GM13976 (cell line): ENCODE results near the gene FFAR4.

Source experiments
- DNase-seq: peaks from one replicate; pipeline ENCODE4 v3.0.0; 2012; ENCODE audit warnings: low spot score
- CTCF ChIP-seq: IDR thresholded peaks from 2 replicates; pipeline ENCODE4 v1.5.1; 2012; ENCODE audit warnings: borderline replicate concordance, mild to moderate bottlenecking; ENCODE audit not compliant: insufficient read depth; ENCODE audit errors: extremely low read depth, missing control alignments, control extremely low read depth
- in situ Hi-C: fragments of 300-500 bp; cut with MboI; formaldehyde crosslinking; loops from one replicate; pipeline ENCODE4 v1.12.0; 2022; ENCODE audit warnings: low sequenced_read_pairs, mixed read lengths, inconsistent platforms; ENCODE audit not compliant: unreplicated experiment

The FFAR4 gene

GRCh38 chr10:93601774-93602162 lies 35.3 kb downstream of the FFAR4 start:
- TF ChIP-seq CTCF: no peak
- no peak for DNase-seq
- in situ Hi-C loops: no loop called here

- DNase-seq: no peak
- in situ Hi-C loops: no loop called here
Observed at GRCh38 chr10:93603023-93603422, 36.6 kb downstream of the FFAR4 start.

GRCh38 chr10:93604146-93604545 lies 37.7 kb downstream of the FFAR4 start:
- in situ Hi-C loops: no loop called here
- no peak for TF ChIP-seq CTCF
- DNase-seq: no peak

More at GRCh38 chr10:93603023-93603422, 36.6 kb downstream of the FFAR4 start:
- no peak for TF ChIP-seq CTCF

- no peak for DNase-seq
- in situ Hi-C loops: no loop called here
- no peak for TF ChIP-seq CTCF
Observed at GRCh38 chr10:93608421-93608820, 42.0 kb downstream of the FFAR4 start.

- in situ Hi-C loops: no loop called here
- no peak for DNase-seq
- no peak for TF ChIP-seq CTCF
Observed at GRCh38 chr10:93612311-93612710, 45.8 kb downstream of the FFAR4 start, which contains the start of gene PDE6C. Gene PDE6C (plus strand): TSS chr10:93612537. CDS start chr10:93612726, 189 bp downstream.

- no peak for TF ChIP-seq CTCF
- no peak for DNase-seq
- in situ Hi-C loops: no loop called here
Observed at GRCh38 chr10:93613126-93613525, 46.7 kb downstream of the FFAR4 start.
